Naive B cell (primary cell): Measurements from ENCODE around the gene SLC25A2. TPM values are rescaled to one million over a fixed set of nuclear protein-coding genes. Genes with fewer than 3 reads are reported as not detected.

Experiments
- ATAC-seq, 2 donors: fragments of 150-1000 bp; cut with Tn5 transposase; 2 replicates each; pipeline ENCODE4 v1.10.0; 2021; ENCODE audit warnings: low read depth in 2 of 2, mild to moderate bottlenecking in 2 of 2, moderate library complexity in 2 of 2
- DNase-seq: peaks from one replicate; pipeline ENCODE4 v3.0.0; 2022
- H3K27ac Mint-ChIP-seq, 6 donors: one replicate each; pipeline ENCODE4 v1.8.0; 2020 to 2022; ENCODE audit warnings: mild to moderate bottlenecking in 6 of 6, mixed read lengths in 6 of 6, moderate library complexity in 5 of 6, inconsistent platforms in 2 of 6
- H3K27me3 Mint-ChIP-seq, 3 donors: one replicate each; pipeline ENCODE4 v1.8.0; 2021 to 2022; ENCODE audit warnings: mixed read lengths in 3 of 3, mild to moderate bottlenecking in 1 of 3
- H3K36me3 Mint-ChIP-seq, 2 donors: one replicate each; pipeline ENCODE4 v1.8.0; 2020 to 2022; ENCODE audit warnings: mixed read lengths in 2 of 2, inconsistent platforms in 1 of 2, mild to moderate bottlenecking in 1 of 2
- H3K4me1 Mint-ChIP-seq, 3 donors: one replicate each; pipeline ENCODE4 v1.8.0; 2020 to 2022; ENCODE audit warnings: mixed read lengths in 3 of 3, inconsistent platforms in 1 of 3, mild to moderate bottlenecking in 1 of 3, moderate library complexity in 1 of 3
- H3K4me3 Mint-ChIP-seq, 8 donors: one replicate each; pipeline ENCODE4 v1.8.0; 2020 to 2022; ENCODE audit warnings: mild to moderate bottlenecking in 8 of 8, mixed read lengths in 8 of 8, moderate library complexity in 8 of 8, inconsistent platforms in 2 of 8
- H3K9me3 Mint-ChIP-seq, 7 donors: one replicate each; pipeline ENCODE4 v1.8.0; 2020 to 2022; ENCODE audit warnings: mixed read lengths in 7 of 7, mild to moderate bottlenecking in 5 of 7, inconsistent platforms in 2 of 7, moderate library complexity in 1 of 7
- polyA plus RNA-seq, 6 donors: library from polyadenylated mRNA; unstranded; fragments of 300-500 nt; fragmentation: Illumina TruSeq; gene quantifications; one replicate each; pipeline ENCODE4 v1.2.3, GENCODE V29; 2021; ENCODE audit warnings: low read depth in 6 of 6

SLC25A2 gene
- polyA plus RNA-seq, 6 donors from 2014 or later: 0.20 TPM; not detected in 5

GRCh38 chr5:141269195-141269594, 34.7 kb downstream of the SLC25A2 start:
- no peak overlapping the region for H3K4me3 Mint-ChIP-seq
- H3K36me3 Mint-ChIP-seq: peaks cover 45 to 60% of the 10 kb centered on the region in 2 donors

GRCh38 chr5:141261238-141261546, 42.7 kb downstream of the SLC25A2 start:
- Mint-ChIP-seq H3K36me3 (peaks cover 42 to 48% of the 10 kb centered on the region in 2 donors), H3K27me3 (no peaks in the 10 kb centered on the region), H3K4me3 (no peak overlapping the region), H3K27ac (no peak overlapping the region), H3K4me1 (no peaks in the 10 kb centered on the region), H3K9me3 (peaks cover 10 to 98% (median 91%) of the 10 kb centered on the region in 7 donors)
- no peak for DNase-seq
- no peak for ATAC-seq

More at GRCh38 chr5:141269195-141269594, 34.7 kb downstream of the SLC25A2 start:
- ATAC-seq (no peak), DNase-seq (no peak)
- no peaks in the 10 kb centered on the region for H3K4me1 Mint-ChIP-seq
- peaks cover 18 to 97% (median 80%) of the 10 kb centered on the region in 7 donors for H3K9me3 Mint-ChIP-seq
- no peak overlapping the region for H3K27ac Mint-ChIP-seq
- H3K27me3 Mint-ChIP-seq: no peaks in the 10 kb centered on the region

- peaks cover 38 to 45% of the 10 kb centered on the region in 2 donors for H3K36me3 Mint-ChIP-seq
Measured at GRCh38 chr5:141260458-141261237, 43.2 kb downstream of the SLC25A2 start.

GRCh38 chr5:141258948-141259347, 44.9 kb downstream of the SLC25A2 start:
- Mint-ChIP-seq H3K27me3 (no peaks in the 10 kb centered on the region), H3K4me1 (no peaks in the 10 kb centered on the region), H3K27ac (no peak overlapping the region), H3K4me3 (no peak overlapping the region), H3K9me3 (peaks cover 3 to 99% (median 89%) of the 10 kb centered on the region in 7 donors), H3K36me3 (peaks cover 42 to 50% of the 10 kb centered on the region in 2 donors)
- ATAC-seq: no peak
- no peak for DNase-seq

More at GRCh38 chr5:141260458-141261237, 43.2 kb downstream of the SLC25A2 start:
- no peaks in the 10 kb centered on the region for H3K4me1 Mint-ChIP-seq
- no peak overlapping the region for H3K27ac Mint-ChIP-seq
- ATAC-seq (no peak), DNase-seq (no peak)
- no peaks in the 10 kb centered on the region for H3K27me3 Mint-ChIP-seq
- H3K4me3 Mint-ChIP-seq: no peak overlapping the region
- peaks cover 6 to 98% (median 91%) of the 10 kb centered on the region in 7 donors for H3K9me3 Mint-ChIP-seq

- DNase-seq: no peak
Measured at GRCh38 chr5:141258464-141258863, 45.4 kb downstream of the SLC25A2 start.

More at GRCh38 chr5:141258464-141258863, 45.4 kb downstream of the SLC25A2 start:
- Mint-ChIP-seq H3K4me1 (no peaks in the 10 kb centered on the region), H3K4me3 (no peak overlapping the region), H3K27ac (no peak overlapping the region), H3K27me3 (no peaks in the 10 kb centered on the region), H3K36me3 (peaks cover 37 to 46% of the 10 kb centered on the region in 2 donors), H3K9me3 (peaks cover 0 to 99% (median 88%) of the 10 kb centered on the region in 7 donors)
- no peak for ATAC-seq

Other genes starting within 250 kb of the SLC25A2 start
- under 1 TPM in 1 of 6 donors, not detected in 5; 0.13 TPM for gene PCDHB2, start 209.4 kb downstream of the SLC25A2 start, polyA plus RNA-seq
- gene PCDHB3, start 203.6 kb downstream of the SLC25A2 start, polyA plus RNA-seq: not detected
- not detected for gene PCDHB4, start 182.2 kb downstream of the SLC25A2 start, polyA plus RNA-seq
- under 1 TPM in 2 of 6 donors, not detected in 4; 0.08 to 0.43 TPM for gene PCDHB5, start 168.8 kb downstream of the SLC25A2 start, polyA plus RNA-seq
- not detected for gene PCDHB6, start 154.0 kb downstream of the SLC25A2 start, polyA plus RNA-seq
- gene PCDHB7, start 131.4 kb downstream of the SLC25A2 start, polyA plus RNA-seq: not detected
- gene PCDHB8, start 126.3 kb downstream of the SLC25A2 start, polyA plus RNA-seq: not detected
- not detected for gene PCDHB16, start 121.7 kb downstream of the SLC25A2 start, polyA plus RNA-seq
- gene PCDHB9, start 116.9 kb downstream of the SLC25A2 start, polyA plus RNA-seq: not detected
- not detected for gene PCDHB10, start 111.7 kb downstream of the SLC25A2 start, polyA plus RNA-seq
- gene PCDHB11, start 104.4 kb downstream of the SLC25A2 start, polyA plus RNA-seq: not detected
- gene PCDHB12, start 95.3 kb downstream of the SLC25A2 start, polyA plus RNA-seq: not detected
- gene PCDHB13, start 90.1 kb downstream of the SLC25A2 start, polyA plus RNA-seq: not detected
- gene PCDHB14, start 80.7 kb downstream of the SLC25A2 start, polyA plus RNA-seq: not detected
- not detected for gene PCDHB15, start 58.7 kb downstream of the SLC25A2 start, polyA plus RNA-seq
- 100 to 1,000 TPM; 270 to 315 (median 285) TPM for gene TAF7, start 16.7 kb upstream of the SLC25A2 start, polyA plus RNA-seq
- gene PCDHGA1, start 26.5 kb upstream of the SLC25A2 start, polyA plus RNA-seq: not detected
- not detected for gene PCDHGA2, start 34.7 kb upstream of the SLC25A2 start, polyA plus RNA-seq
- gene PCDHGA3, start 39.8 kb upstream of the SLC25A2 start, polyA plus RNA-seq: not detected
- gene PCDHGB1, start 46.0 kb upstream of the SLC25A2 start, polyA plus RNA-seq: not detected
- gene PCDHGA4, start 51.0 kb upstream of the SLC25A2 start, polyA plus RNA-seq: under 1 TPM in 2 of 6 donors, not detected in 4; 0.14 to 0.16 TPM
- gene PCDHGB2, start 55.9 kb upstream of the SLC25A2 start, polyA plus RNA-seq: under 1 TPM in 3 of 6 donors, not detected in 3; 0.27 to 0.82 (median 0.74) TPM
- gene PCDHGA5, start 60.1 kb upstream of the SLC25A2 start, polyA plus RNA-seq: under 1 TPM in 1 of 6 donors, not detected in 5; 0.10 TPM
- gene PCDHGB3, start 66.2 kb upstream of the SLC25A2 start, polyA plus RNA-seq: under 1 TPM in 1 of 6 donors, not detected in 5; 0.21 TPM
- gene PCDHGA6, start 69.8 kb upstream of the SLC25A2 start, polyA plus RNA-seq: under 1 TPM in 1 of 6 donors, not detected in 5; 0.08 TPM
- not detected for gene PCDHGA7, start 78.7 kb upstream of the SLC25A2 start, polyA plus RNA-seq
- gene PCDHGB4, start 83.6 kb upstream of the SLC25A2 start, polyA plus RNA-seq: under 1 TPM in 1 of 6 donors, not detected in 5; 0.15 TPM
- gene PCDHGA8, start 88.6 kb upstream of the SLC25A2 start, polyA plus RNA-seq: not detected
- under 1 TPM in 3 of 6 donors, not detected in 3; 0.12 to 0.27 (median 0.20) TPM for gene PCDHGB5, start 93.9 kb upstream of the SLC25A2 start, polyA plus RNA-seq
- gene PCDHGA9, start 98.7 kb upstream of the SLC25A2 start, polyA plus RNA-seq: under 1 TPM in 1 of 6 donors, not detected in 5; 0.25 TPM
- under 1 TPM in 2 of 6 donors, not detected in 4; 0.11 to 0.17 TPM for gene PCDHGB6, start 104.0 kb upstream of the SLC25A2 start, polyA plus RNA-seq
- gene PCDHGA10, start 108.9 kb upstream of the SLC25A2 start, polyA plus RNA-seq: under 1 TPM in 1 of 6 donors, not detected in 5; 0.05 TPM
- gene PCDHGB7, start 113.6 kb upstream of the SLC25A2 start, polyA plus RNA-seq: not detected
- gene PCDHGA11, start 117.0 kb upstream of the SLC25A2 start, polyA plus RNA-seq: not detected
- under 1 TPM in 3 of 6 donors, not detected in 3; 0.09 to 0.16 (median 0.11) TPM for gene PCDHGA12, start 126.5 kb upstream of the SLC25A2 start, polyA plus RNA-seq
- gene PCDHGC3, start 171.9 kb upstream of the SLC25A2 start, polyA plus RNA-seq: under 1 TPM in 3 of 6 donors, not detected in 3; 0.35 to 0.86 (median 0.61) TPM
- not detected for gene PCDHGC4, start 181.0 kb upstream of the SLC25A2 start, polyA plus RNA-seq
- not detected for gene PCDHGC5, start 185.0 kb upstream of the SLC25A2 start, polyA plus RNA-seq